Measurements from ENCODE around the gene PSMD2.

PSMD2 gene

GRCh38 chr3:184291738-184292445, 7.1 kb upstream of the PSMD2 start:
- H3K4me3 ChIP-seq (ENCODE audit: insufficient read depth, low read length, poor library complexity, severe bottlenecking), result no peak overlapping the region
- no peak for TF ChIP-seq EZH2phosphoT487 (conservative IDR thresholded peaks at IDR 0.05; ENCODE audit: low read length)
- TF ChIP-seq CTCF (IDR thresholded peaks at IDR 0.05; ENCODE audit: insufficient read depth, low read length, poor library complexity, severe bottlenecking), result no peak
- no peaks in the 10 kb centered on the region for H3K36me3 ChIP-seq (ENCODE audit: low read length)
- H2AFZ ChIP-seq (ENCODE audit: low read depth, low read length, severe bottlenecking), result no peak overlapping the region
- H3K9ac ChIP-seq (ENCODE audit: low read length), result no peak overlapping the region
- no peaks in the 10 kb centered on the region for H3K79me2 ChIP-seq (ENCODE audit: insufficient read depth, low read length)
- no peak overlapping the region for H3K27ac ChIP-seq (ENCODE audit: low read depth, low read length)
- no peaks in the 10 kb centered on the region for H3K9me2 ChIP-seq (replicated peaks; ENCODE audit: insufficient read depth, low read length)
- H4K20me1 ChIP-seq (ENCODE audit: low read depth, low read length), result no peaks in the 10 kb centered on the region
- H3K4me2 ChIP-seq (ENCODE audit: low read depth, low read length, poor library complexity, severe bottlenecking), result no peak overlapping the region
- H3F3A ChIP-seq (ENCODE audit: insufficient read depth), result no peaks in the 10 kb centered on the region
- H3K27me3 ChIP-seq (ENCODE audit: low read length), result no peaks in the 10 kb centered on the region
- H3K9me3 ChIP-seq (ENCODE audit: insufficient read depth, low read length), result no peaks in the 10 kb centered on the region

GRCh38 chr3:184295771-184296170, 3.3 kb upstream of the PSMD2 start:
- Histone ChIP-seq H3K27ac (ENCODE audit: low read depth, low read length) (no peak overlapping the region), H3K4me2 (ENCODE audit: low read depth, low read length, poor library complexity, severe bottlenecking) (no peak overlapping the region), H3K9me3 (ENCODE audit: insufficient read depth, low read length) (no peaks in the 10 kb centered on the region), H3K9me2 (replicated peaks; ENCODE audit: insufficient read depth, low read length) (no peaks in the 10 kb centered on the region), H3K4me3 (ENCODE audit: insufficient read depth, low read length, poor library complexity, severe bottlenecking) (no peak overlapping the region), H3K79me2 (ENCODE audit: insufficient read depth, low read length) (peaks cover 15% of the 10 kb centered on the region), H3K27me3 (ENCODE audit: low read length) (no peaks in the 10 kb centered on the region), H3K36me3 (ENCODE audit: low read length) (peaks cover 7% of the 10 kb centered on the region; the same call in 1 of the 2 replicates), H3F3A (ENCODE audit: insufficient read depth) (no peaks in the 10 kb centered on the region), H2AFZ (ENCODE audit: low read depth, low read length, severe bottlenecking) (no peak overlapping the region), H4K20me1 (ENCODE audit: low read depth, low read length) (no peaks in the 10 kb centered on the region), H3K9ac (ENCODE audit: low read length) (no peak overlapping the region)
- TF ChIP-seq EZH2phosphoT487 (conservative IDR thresholded peaks at IDR 0.05; ENCODE audit: low read length) (no peak), CTCF (IDR thresholded peaks at IDR 0.05; ENCODE audit: insufficient read depth, low read length, poor library complexity, severe bottlenecking) (no peak)

GRCh38 chr3:184296616-184297015, 2.4 kb upstream of the PSMD2 start:
- no peak overlapping the region for H3K4me3 ChIP-seq (ENCODE audit: insufficient read depth, low read length, poor library complexity, severe bottlenecking)
- H4K20me1 ChIP-seq (ENCODE audit: low read depth, low read length), result no peaks in the 10 kb centered on the region
- H3K36me3 ChIP-seq (ENCODE audit: low read length), result peaks cover 7% of the 10 kb centered on the region; the same call in 1 of the 2 replicates
- peaks cover 16% of the 10 kb centered on the region for H3K79me2 ChIP-seq (ENCODE audit: insufficient read depth, low read length)
- no peak overlapping the region for H3K27ac ChIP-seq (ENCODE audit: low read depth, low read length)
- no peaks in the 10 kb centered on the region for H3K9me2 ChIP-seq (replicated peaks; ENCODE audit: insufficient read depth, low read length)
- no peaks in the 10 kb centered on the region for H3K9me3 ChIP-seq (ENCODE audit: insufficient read depth, low read length)
- no peak overlapping the region for H2AFZ ChIP-seq (ENCODE audit: low read depth, low read length, severe bottlenecking)
- H3K4me2 ChIP-seq (ENCODE audit: low read depth, low read length, poor library complexity, severe bottlenecking), result no peak overlapping the region
- TF ChIP-seq CTCF (IDR thresholded peaks at IDR 0.05; ENCODE audit: insufficient read depth, low read length, poor library complexity, severe bottlenecking), result no peak
- TF ChIP-seq EZH2phosphoT487 (conservative IDR thresholded peaks at IDR 0.05; ENCODE audit: low read length), result no peak
- no peak overlapping the region for H3K9ac ChIP-seq (ENCODE audit: low read length)
- H3F3A ChIP-seq (ENCODE audit: insufficient read depth), result no peaks in the 10 kb centered on the region
- H3K27me3 ChIP-seq (ENCODE audit: low read length), result no peaks in the 10 kb centered on the region
